ENCODE measurements around the gene CSK. TPM values are rescaled to one million over a fixed set of nuclear protein-coding genes. Genes with fewer than 3 reads are reported as not detected.

CSK gene
- total RNA-seq, 1 donor from 2014 or later = 58.4 TPM

- DNase-seq (ENCODE audit: low read depth) = no peak
These were observed 44.5 kb downstream of the CSK start, which contains the start of gene CPLX3 for GRCh38 chr15:74826364-74826819. TSS of gene CPLX3 (plus strand) at chr15:74826627. CDS start at chr15:74826704, 77 bp downstream.

GRCh38 chr15:74826921-74827320 lies 45.0 kb downstream of the CSK start:
- DNase-seq (ENCODE audit: low read depth) = no peak

DNA sequence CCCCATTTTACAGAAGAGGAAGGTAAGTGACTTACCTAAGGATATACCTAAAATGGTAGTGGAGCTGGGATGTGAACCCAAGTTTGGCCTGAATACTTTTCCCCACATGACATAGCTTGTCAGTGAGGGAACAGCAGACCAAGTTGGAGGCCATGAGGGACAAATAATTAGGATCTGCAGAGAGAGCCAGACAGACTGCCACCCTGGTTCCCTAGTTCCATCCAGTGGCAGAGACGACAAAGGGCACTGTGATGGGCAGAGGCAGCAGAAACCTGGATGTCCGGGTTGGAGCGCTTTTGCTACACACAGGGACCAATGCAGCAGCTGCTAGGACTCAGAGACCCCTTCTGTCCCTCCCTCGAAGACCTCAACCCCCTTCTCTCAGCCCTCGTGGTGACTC lies 45.7 kb downstream of the CSK start:
- no peak for DNase-seq (ENCODE audit: low read depth)

DNA sequence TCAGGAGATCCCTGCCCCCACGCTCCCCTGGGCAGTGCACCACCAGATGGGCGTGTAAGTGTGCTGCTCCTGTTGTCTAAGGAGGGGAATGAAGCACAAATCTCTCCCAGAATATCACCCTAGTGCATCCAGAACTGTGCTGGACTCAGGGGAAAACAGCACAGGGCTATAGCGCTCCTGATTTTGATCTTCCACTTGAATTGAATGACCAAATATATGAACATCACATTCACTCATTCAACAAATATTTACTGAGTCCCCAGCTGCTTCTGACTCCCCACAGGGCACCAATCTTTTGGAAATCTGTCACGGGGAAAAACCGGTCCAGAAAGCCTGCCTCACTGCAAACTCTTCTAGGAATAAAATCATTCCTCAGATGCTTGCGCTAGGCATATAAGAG lies 47.0 kb downstream of the CSK start:
- no peak for DNase-seq (ENCODE audit: low read depth)

GRCh38 chr15:74829486-74829885 lies 47.6 kb downstream of the CSK start:
- no peak for DNase-seq (ENCODE audit: low read depth)

DNA sequence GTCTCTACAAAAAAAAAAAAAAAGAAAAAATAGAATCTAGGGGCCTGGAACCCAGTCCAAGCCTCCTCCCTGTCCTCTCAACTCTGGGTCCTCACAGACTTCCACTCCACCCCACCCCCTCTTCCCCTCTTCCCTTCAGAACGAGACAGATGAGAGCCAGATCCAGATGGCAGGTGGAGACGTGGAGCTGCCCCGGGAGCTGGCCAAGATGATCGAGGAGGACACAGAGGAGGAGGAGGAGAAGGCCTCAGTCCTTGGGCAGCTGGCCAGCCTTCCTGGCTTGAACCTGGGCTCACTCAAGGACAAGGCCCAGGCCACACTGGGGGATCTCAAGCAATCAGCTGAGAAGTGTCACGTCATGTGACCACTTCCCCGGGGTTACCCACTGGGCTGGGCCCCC lies 48.1 kb downstream of the CSK start:
- no peak for DNase-seq (ENCODE audit: low read depth)

- DNase-seq (ENCODE audit: low read depth) = no peak
These were observed 49.0 kb downstream of the CSK start for GRCh38 chr15:74830868-74831267.

GRCh38 chr15:74831813-74832495 lies 50.1 kb downstream of the CSK start:
- no peak for DNase-seq (ENCODE audit: low read depth)

DNA sequence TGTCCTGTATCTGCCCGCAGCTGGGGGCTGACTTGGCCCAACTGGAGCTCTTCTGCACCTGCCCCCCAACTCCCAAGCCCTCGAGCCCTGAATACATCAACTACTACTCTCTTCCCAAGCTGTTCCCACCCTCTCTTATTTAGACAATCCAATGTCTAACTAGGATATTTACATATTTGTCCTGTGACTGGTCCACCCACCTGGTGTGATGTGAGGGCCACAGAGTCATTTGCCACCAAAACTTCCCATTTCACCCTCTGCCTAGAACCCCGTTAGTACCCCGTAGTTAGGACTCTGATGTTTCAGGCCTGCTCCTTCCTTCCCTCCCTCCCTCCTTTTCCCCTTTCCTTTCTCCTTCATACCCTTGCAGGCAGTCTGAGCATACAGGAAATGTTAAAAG lies 50.9 kb downstream of the CSK start:
- no peak for DNase-seq (ENCODE audit: low read depth)

GRCh38 chr15:74833376-74834107 lies 51.7 kb downstream of the CSK start:
- DNase-seq (ENCODE audit: low read depth) = no peak

GRCh38 chr15:74835312-74835823 lies 53.5 kb downstream of the CSK start:
- peak; percentile 53 for DNase-seq (ENCODE audit: low read depth)

- DNase-seq (ENCODE audit: low read depth) = no peak
These were observed 55.0 kb downstream of the CSK start for GRCh38 chr15:74836846-74837245.

DNA sequence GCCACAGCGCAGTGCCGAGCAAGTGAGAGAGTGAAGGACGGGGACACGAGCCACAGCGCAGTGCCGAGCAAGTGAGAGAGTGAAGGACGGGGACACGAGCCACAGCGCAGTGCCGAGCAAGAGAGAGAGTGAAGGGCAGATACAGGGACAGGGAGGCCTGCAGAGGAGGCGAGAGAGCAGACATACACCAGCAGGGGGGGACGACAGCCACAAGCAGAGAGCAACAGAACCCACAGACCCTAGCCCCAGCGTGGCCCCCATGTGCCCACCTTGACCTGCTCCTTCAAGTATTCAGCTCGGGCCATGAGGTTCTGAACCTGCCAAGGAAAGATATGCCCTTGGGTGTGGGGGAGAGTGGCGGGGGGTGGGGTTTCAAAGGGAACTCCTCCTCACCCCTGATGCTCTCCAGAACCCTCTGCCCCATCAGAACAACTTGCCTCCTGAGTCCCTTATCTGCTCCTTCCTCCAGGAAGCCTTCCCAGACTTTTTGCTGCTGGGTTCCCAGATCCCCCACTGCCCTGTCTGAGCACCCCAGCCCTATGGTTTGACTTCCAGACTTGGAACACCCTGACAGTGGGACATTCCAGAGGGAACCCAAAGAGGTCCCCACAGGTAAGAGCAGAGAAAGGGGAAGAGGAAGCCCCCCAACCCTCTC lies 55.7 kb downstream of the CSK start:
- DNase-seq (ENCODE audit: low read depth) = no peak

- no peak for DNase-seq (ENCODE audit: low read depth)
These were observed 56.2 kb downstream of the CSK start for GRCh38 chr15:74838137-74838516.

DNA sequence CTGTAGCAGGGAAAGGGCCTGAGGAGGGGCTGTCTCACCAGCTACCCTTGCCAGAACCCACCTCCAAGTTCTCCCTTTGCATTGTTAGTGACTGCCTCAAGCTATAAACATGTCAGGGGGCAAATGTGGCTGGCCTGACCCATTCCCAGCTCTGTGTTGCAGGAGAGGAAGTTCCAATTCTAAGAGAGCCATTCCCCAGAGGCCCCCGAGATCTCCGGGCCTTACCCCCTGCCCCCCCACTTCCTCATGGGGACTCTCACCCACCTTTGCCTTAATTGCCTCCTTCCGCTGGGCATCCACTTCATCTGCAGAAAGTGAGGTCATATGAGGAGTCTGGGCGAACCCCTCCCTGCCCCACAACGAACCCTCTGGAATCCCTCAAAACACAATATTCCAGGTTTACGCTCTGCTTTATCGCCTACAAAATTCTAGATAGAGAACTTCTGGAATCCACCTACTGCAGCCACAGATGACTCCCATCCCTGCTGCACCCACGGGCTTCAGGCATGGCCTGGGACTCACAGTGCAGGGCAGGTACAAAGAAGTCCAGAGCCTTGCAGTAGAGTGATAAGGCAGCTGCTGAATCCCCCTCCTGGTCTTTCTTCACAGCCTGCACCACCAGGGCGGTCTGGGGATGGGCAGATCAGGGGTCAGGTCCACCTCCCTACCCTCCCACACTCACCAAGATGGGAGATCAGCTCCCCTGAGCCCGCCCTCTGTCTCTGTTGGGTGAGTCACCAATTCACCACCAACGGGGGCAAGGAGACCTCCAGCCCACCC lies 57.1 kb downstream of the CSK start:
- DNase-seq (ENCODE audit: low read depth) = no peak

DNA sequence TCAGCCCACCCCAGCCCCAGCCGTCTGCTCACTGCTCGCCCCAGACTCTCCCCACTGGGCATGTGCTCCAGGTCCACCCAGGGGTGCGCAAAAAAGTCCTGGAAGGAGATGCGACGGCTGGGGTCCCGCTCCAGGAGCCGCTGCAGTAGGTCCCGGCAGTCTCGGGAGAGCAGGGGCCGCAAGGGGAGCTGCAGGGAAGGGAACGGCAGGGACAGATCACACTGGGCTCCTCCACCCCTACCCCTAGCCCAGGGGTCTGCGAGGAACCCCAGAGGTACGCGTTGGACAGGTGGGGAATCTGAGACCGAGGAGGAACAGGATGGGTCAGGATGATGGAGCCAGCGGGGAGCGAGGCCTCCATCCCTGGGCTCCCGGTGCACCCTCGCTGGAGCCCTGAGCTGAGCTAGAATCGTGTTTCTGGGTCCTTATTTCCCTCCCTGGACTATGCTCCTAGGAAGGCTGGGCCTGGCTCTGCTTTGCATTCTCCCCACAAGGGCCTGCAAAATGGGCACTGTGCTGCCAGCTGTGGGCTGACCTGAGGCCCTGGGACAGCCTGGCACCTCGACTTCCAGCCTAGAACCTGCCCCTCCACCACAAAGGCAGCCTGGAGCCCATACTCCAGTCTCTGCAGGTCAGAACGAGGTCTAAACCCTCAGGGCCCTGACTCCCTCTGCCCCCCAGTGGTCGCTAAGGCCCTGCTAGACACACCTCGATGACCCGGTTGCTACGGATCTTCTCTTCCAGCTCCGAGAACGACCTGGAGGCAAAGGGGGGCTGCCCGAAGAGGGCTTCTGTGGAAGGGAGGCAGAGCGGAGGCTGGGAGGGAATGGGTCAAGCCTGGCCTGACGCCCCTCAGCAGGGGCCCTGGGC lies 57.9 kb downstream of the CSK start:
- DNase-seq (ENCODE audit: low read depth) = no peak

DNA sequence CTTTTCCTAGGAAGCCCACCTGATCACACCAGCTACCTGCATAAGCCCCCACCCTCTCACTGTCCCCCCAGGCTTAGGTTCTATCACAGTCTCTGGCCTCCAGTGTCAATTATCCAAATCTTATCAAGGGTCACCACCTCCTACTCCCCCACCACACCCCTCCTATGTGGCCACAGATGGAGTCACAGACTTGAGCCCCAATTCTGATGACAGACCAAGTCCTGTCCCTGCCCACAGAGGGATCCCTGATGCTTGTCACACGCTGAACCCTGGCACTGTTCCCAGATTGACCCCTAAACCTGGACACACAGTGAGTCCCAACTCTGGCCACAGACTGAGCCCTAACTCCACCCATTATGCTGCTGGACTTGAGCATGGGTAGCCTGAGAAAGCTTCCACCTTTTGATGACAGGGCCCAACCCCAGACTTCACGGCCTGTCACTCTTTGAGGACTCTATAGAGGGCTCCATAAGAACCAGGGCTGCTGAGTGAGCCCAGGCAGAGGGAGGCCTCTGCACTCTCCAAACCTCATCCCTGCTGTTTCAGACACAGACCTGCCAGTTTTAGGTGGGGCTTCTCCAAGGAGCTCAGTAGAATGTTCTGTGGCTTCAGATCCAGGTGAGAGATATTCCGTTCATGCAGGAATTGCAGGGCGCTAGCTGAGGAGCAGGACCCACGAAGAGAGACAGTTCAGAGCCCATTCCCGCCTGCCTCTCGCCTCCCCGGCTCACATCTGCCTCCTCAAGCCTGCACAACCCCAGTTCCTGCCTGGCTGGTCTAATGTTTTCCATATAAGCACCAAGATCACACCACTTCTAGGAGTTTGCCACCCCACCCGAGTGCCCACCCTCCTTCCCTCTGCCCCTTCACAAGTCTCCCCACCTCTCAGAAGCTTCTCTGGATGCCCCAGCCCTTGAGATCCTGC lies 59.2 kb downstream of the CSK start:
- no peak for DNase-seq (ENCODE audit: low read depth)

DNA sequence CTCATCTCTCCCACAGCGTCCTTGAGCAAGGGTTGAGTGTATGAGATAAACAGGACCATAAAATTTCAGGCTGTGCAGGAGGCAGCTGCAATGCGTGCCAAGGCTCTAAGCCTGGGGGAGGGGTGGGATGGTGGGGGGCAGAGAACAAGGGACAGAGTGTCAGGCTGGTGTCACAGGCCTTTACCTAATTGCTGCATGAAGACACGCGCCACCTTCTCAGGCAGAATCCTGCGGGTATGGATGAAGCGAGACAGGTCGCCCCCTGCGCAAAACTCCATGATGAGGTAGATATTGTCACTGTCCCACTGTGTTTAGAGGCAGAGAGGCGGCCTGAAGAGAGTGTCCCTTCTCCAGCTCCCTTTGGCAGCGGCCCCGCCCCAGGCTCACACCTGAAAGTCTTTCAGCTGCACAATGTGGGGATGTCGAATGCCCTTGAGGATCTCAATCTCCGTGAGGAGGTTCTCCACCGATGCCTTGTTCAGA lies 60.1 kb downstream of the CSK start:
- no peak for DNase-seq (ENCODE audit: low read depth)

DNA sequence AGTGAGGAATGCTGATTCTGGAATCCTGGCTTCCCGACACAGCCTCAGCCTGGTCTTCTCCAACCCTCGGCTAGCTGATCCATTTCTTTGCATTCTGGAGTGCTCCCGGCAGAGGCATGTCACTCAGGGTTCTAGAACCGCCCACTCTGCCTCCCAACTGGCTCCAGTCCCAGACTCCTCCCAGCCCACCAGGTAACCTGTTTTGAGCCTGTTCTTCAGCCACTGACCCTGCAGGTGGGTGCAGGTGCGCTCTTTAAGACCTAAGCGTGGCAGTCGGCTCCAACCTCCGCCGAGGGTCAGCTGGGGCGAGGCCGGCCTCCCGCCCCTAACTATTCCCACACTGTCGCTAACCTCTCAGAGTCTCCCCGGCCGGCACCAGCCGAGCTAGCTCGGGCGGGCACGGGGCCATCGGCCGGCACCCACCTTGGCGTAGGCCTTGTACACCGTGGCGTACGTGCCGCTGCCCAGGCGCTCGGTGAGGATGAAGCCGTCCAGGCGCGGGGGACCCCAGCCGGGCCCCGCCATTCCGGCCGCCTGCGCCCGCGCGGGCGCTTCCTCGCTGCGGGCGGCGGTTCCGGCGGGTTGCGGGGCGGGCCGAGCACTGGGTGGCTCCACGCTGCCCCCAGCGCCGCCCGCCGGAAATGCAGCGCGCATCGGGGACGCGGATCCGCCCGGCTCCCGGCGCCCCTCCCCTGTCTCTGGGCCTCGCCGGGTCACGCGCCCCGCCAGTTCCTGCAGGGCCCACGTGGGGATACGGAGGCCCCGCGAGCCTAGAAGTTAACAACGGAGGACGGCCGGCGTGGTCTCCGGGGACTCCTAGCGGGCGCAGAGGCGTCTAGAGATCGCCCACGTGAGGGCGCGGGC lies 60.9 kb downstream of the CSK start, which contains the start of gene ULK3:
Gene ULK3, minus strand, starts transcription at position 576 of the 864 bp plus-strand sequence. Its CDS starts 51 bp downstream, at position 525.
- peak; percentile 72 for DNase-seq (ENCODE audit: low read depth)
